Measurements from ENCODE around the gene DSG1.

DNA sequence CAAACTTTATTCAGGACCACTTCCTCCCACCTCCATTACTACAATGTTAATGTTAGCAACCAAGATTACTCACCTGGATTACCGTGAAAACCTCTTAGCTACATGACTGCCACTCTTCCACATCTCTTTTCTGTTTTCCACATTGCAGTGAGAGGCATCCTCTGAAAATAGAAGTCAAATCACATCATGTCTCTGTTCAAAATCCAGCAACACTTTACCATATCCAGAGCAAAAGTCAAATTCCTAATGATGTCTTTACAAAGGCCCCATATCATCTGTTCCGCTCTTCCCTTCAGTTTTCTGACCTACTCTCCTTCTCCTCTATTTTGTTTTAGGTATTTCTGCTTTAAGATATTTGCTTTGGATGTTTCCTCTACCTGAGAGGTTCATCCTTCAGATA lies 37.5 kb upstream of the DSG1 start:
- no peak for TF ChIP-seq MAFK (IDR thresholded peaks at IDR 0.05; ENCODE audit: low read depth, low read length)
- TF ChIP-seq POLR2A (IDR thresholded peaks at IDR 0.05; ENCODE audit: control extremely low read depth in 1 of 2, low read depth in 2 of 2, low read length in 2 of 2): no peak
- TF ChIP-seq, protein P1, sequence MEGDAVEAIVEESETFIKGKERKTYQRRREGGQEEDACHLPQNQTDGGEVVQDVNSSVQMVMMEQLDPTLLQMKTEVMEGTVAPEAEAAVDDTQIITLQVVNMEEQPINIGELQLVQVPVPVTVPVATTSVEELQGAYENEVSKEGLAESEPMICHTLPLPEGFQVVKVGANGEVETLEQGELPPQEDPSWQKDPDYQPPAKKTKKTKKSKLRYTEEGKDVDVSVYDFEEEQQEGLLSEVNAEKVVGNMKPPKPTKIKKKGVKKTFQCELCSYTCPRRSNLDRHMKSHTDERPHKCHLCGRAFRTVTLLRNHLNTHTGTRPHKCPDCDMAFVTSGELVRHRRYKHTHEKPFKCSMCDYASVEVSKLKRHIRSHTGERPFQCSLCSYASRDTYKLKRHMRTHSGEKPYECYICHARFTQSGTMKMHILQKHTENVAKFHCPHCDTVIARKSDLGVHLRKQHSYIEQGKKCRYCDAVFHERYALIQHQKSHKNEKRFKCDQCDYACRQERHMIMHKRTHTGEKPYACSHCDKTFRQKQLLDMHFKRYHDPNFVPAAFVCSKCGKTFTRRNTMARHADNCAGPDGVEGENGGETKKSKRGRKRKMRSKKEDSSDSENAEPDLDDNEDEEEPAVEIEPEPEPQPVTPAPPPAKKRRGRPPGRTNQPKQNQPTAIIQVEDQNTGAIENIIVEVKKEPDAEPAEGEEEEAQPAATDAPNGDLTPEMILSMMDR (IDR thresholded peaks at IDR 0.05; ENCODE audit: control extremely low read depth in 1 of 3, insufficient read depth in 1 of 3, low read depth in 1 of 3, low read length in 3 of 3): no peak
- TF ChIP-seq BCL11A (IDR thresholded peaks at IDR 0.05; ENCODE audit: low read depth in 2 of 2, low read length in 2 of 2): no peak
- no peak for TF ChIP-seq CREB1 (IDR thresholded peaks at IDR 0.05)
- no peak for TF ChIP-seq CEBPB (IDR thresholded peaks at IDR 0.05; ENCODE audit: low read depth, low read length)
- TF ChIP-seq GABPA (IDR thresholded peaks at IDR 0.05; ENCODE audit: borderline replicate concordance, insufficient read depth, low read length): no peak
- no peak for TF ChIP-seq FOSL1 (IDR thresholded peaks at IDR 0.05; ENCODE audit: insufficient read depth, low read depth, low read length)
- TF ChIP-seq KDM1A (IDR thresholded peaks at IDR 0.05; ENCODE audit: borderline replicate concordance, low read length): no peak
- no peak for TF ChIP-seq POLR2AphosphoS5 (IDR thresholded peaks at IDR 0.05; ENCODE audit: low read depth, low read length)
- TF ChIP-seq YY1 (IDR thresholded peaks at IDR 0.05; ENCODE audit: low read depth, low read length): no peak
